Mucosa of gallbladder (tissue), 1 donor: ENCODE data around the gene INTS6. TPM values are rescaled to one million over a fixed set of nuclear protein-coding genes. Genes with fewer than 3 reads are reported as not detected.

ENCODE experiments used
- DNase-seq: peaks from one replicate; pipeline ENCODE4 v3.0.0-alpha.2; 2020; ENCODE audit warnings: low spot score
- total RNA-seq: library from RNA; stranded (reverse); gene quantifications from one replicate; pipeline ENCODE4 v1.2.1, GENCODE V29; 2021
- donor health status: DM: no; HTN: no; CAD: no.

Gene INTS6
- total RNA-seq, 1 donor from 2014 or later: 28.3 TPM

GRCh38 chr13:51346397-51346796 is 106.4 kb downstream of the INTS6 start:
- no peak for DNase-seq

- DNase-seq: no peak
Measured at GRCh38 chr13:51343475-51343874, 109.4 kb downstream of the INTS6 start.

GRCh38 chr13:51342706-51343105 is 110.1 kb downstream of the INTS6 start:
- no peak for DNase-seq

GRCh38 chr13:51341791-51342190 is 111.0 kb downstream of the INTS6 start:
- DNase-seq: no peak

GRCh38 chr13:51341232-51341631 is 111.6 kb downstream of the INTS6 start:
- no peak for DNase-seq

- no peak for DNase-seq
Measured at GRCh38 chr13:51339952-51340732, 112.7 kb downstream of the INTS6 start.

GRCh38 chr13:51339354-51339753 is 113.5 kb downstream of the INTS6 start, which contains the start of gene SERPINE3:
Gene SERPINE3, plus strand, starts transcription at chr13:51339691. Its CDS starts 1,401 bp downstream, at chr13:51341092.
- no peak for DNase-seq

GRCh38 chr13:51336746-51337145 is 116.1 kb downstream of the INTS6 start:
- DNase-seq: no peak

GRCh38 chr13:51333826-51334225 is 119.0 kb downstream of the INTS6 start:
- no peak for DNase-seq

- DNase-seq: no peak
Measured at GRCh38 chr13:51333421-51333820, 119.4 kb downstream of the INTS6 start.

- DNase-seq: no peak
Measured at GRCh38 chr13:51332566-51333361, 120.1 kb downstream of the INTS6 start.

GRCh38 chr13:51331354-51331861 is 121.4 kb downstream of the INTS6 start:
- DNase-seq: no peak

- no peak for DNase-seq
Measured at GRCh38 chr13:51330791-51331190, 122.0 kb downstream of the INTS6 start.

GRCh38 chr13:51329606-51330005 is 123.2 kb downstream of the INTS6 start:
- DNase-seq: no peak

GRCh38 chr13:51328488-51328887 is 124.3 kb downstream of the INTS6 start:
- DNase-seq: no peak

- DNase-seq: no peak
Measured at GRCh38 chr13:51327961-51328360, 124.9 kb downstream of the INTS6 start.

- no peak for DNase-seq
Measured at GRCh38 chr13:51326777-51327176, 126.1 kb downstream of the INTS6 start.

GRCh38 chr13:51325837-51326236 is 127.0 kb downstream of the INTS6 start:
- no peak for DNase-seq

GRCh38 chr13:51324714-51325420 is 128.0 kb downstream of the INTS6 start:
- no peak for DNase-seq

GRCh38 chr13:51323824-51324511 is 128.9 kb downstream of the INTS6 start:
- no peak for DNase-seq

GRCh38 chr13:51322826-51323225 is 130.0 kb downstream of the INTS6 start:
- no peak for DNase-seq
